ENCODE measurements around the gene MAD2L2.
A peak's percentile ranks its signal among the peaks of the same experiment; 100 is the strongest.

Gene MAD2L2

GRCh38 chr1:11647333-11647732 lies 33.6 kb downstream of the MAD2L2 start:
- Histone ChIP-seq H3K4me3 (ENCODE audit: low read depth, low read length, poor library complexity, severe bottlenecking) (no peak overlapping the region), H4K20me1 (ENCODE audit: insufficient read depth, low read length) (no peaks in the 10 kb centered on the region), H2AFZ (ENCODE audit: low read length) (no peak overlapping the region), H3K9me2 (ENCODE audit: low read depth, low read length) (no peaks in the 10 kb centered on the region), H3K27ac (ENCODE audit: low read depth, low read length, poor library complexity, severe bottlenecking) (no peak overlapping the region), H3K79me2 (ENCODE audit: insufficient read depth, low read length) (no peaks in the 10 kb centered on the region), H3K36me3 (ENCODE audit: insufficient read depth, low read length) (no peaks in the 10 kb centered on the region), H3K4me2 (ENCODE audit: low read length) (no peak overlapping the region), H3K9ac (ENCODE audit: low read length) (no peak overlapping the region), H3K27me3 (ENCODE audit: insufficient read depth, low read length) (no peaks in the 10 kb centered on the region), H3K4me1 (ENCODE audit: insufficient read depth, low read length, severe bottlenecking) (peaks cover 20% of the 10 kb centered on the region), H3K9me3 (ENCODE audit: low read length) (no peaks in the 10 kb centered on the region), H3F3A (ENCODE audit: insufficient read depth, low read length) (no peaks in the 10 kb centered on the region)
- TF ChIP-seq EZH2 (IDR thresholded peaks at IDR 0.05; ENCODE audit: borderline replicate concordance, low read length): no peak
- TF ChIP-seq, protein P1, sequence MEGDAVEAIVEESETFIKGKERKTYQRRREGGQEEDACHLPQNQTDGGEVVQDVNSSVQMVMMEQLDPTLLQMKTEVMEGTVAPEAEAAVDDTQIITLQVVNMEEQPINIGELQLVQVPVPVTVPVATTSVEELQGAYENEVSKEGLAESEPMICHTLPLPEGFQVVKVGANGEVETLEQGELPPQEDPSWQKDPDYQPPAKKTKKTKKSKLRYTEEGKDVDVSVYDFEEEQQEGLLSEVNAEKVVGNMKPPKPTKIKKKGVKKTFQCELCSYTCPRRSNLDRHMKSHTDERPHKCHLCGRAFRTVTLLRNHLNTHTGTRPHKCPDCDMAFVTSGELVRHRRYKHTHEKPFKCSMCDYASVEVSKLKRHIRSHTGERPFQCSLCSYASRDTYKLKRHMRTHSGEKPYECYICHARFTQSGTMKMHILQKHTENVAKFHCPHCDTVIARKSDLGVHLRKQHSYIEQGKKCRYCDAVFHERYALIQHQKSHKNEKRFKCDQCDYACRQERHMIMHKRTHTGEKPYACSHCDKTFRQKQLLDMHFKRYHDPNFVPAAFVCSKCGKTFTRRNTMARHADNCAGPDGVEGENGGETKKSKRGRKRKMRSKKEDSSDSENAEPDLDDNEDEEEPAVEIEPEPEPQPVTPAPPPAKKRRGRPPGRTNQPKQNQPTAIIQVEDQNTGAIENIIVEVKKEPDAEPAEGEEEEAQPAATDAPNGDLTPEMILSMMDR (IDR thresholded peaks at IDR 0.05; ENCODE audit: low read length): no peak

- no peaks in the 10 kb centered on the region for H3K27me3 ChIP-seq (ENCODE audit: insufficient read depth, low read length)
- H2AFZ ChIP-seq (ENCODE audit: low read length): no peak overlapping the region
Measured at GRCh38 chr1:11646317-11646716, 34.6 kb downstream of the MAD2L2 start.

DNA sequence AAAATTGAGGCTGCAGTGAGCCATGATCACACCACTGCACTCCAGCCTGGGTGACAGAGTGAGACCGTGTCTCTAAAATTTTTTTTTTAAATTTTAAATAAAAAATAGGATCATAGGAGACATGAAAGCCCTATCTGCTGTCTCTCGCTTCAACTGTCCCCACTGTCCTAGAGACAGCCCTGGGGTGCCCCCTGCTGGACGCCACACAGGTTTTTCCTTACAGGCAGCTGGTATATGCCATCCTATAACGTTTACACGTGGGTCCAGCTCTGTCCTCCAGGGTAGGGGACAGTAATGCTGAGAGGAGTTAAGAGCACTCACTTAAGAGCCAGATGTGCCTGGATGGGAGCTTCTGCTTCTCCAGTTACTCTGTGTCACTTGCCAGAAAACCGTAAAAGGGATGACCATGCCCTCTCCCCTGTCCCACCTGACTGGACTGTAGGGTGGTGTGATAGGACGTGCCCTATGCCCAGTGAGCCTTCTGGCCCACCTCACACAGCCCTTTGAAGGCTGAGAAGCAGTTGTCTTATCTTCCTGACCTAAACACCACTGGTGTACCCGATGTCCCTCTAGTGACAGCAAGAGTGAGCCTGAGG lies 35.2 kb downstream of the MAD2L2 start:
- no peak overlapping the region for H3K9ac ChIP-seq (ENCODE audit: low read length)
- no peaks in the 10 kb centered on the region for H3F3A ChIP-seq (ENCODE audit: insufficient read depth, low read length)
- H3K9me3 ChIP-seq (ENCODE audit: low read length): no peaks in the 10 kb centered on the region
- no peaks in the 10 kb centered on the region for H3K27me3 ChIP-seq (ENCODE audit: insufficient read depth, low read length)
- no peaks in the 10 kb centered on the region for H3K79me2 ChIP-seq (ENCODE audit: insufficient read depth, low read length)
- no peak overlapping the region for H3K4me3 ChIP-seq (ENCODE audit: low read depth, low read length, poor library complexity, severe bottlenecking)
- H4K20me1 ChIP-seq (ENCODE audit: insufficient read depth, low read length): no peaks in the 10 kb centered on the region
- H3K36me3 ChIP-seq (ENCODE audit: insufficient read depth, low read length): no peaks in the 10 kb centered on the region
- H3K4me2 ChIP-seq (ENCODE audit: low read length): no peak overlapping the region
- TF ChIP-seq, protein P1 (IDR thresholded peaks at IDR 0.05; ENCODE audit: low read length): peak; percentile 66
- TF ChIP-seq EZH2 (IDR thresholded peaks at IDR 0.05; ENCODE audit: borderline replicate concordance, low read length): no peak
- peaks cover 15% of the 10 kb centered on the region for H3K4me1 ChIP-seq (ENCODE audit: insufficient read depth, low read length, severe bottlenecking)
- no peak overlapping the region for H2AFZ ChIP-seq (ENCODE audit: low read length)
- H3K27ac ChIP-seq (ENCODE audit: low read depth, low read length, poor library complexity, severe bottlenecking): no peak overlapping the region
- H3K9me2 ChIP-seq (ENCODE audit: low read depth, low read length): no peaks in the 10 kb centered on the region

More at GRCh38 chr1:11646317-11646716, 34.6 kb downstream of the MAD2L2 start:
- H4K20me1 ChIP-seq (ENCODE audit: insufficient read depth, low read length): no peaks in the 10 kb centered on the region
- no peaks in the 10 kb centered on the region for H3K9me2 ChIP-seq (ENCODE audit: low read depth, low read length)
- H3K27ac ChIP-seq (ENCODE audit: low read depth, low read length, poor library complexity, severe bottlenecking): no peak overlapping the region
- no peak overlapping the region for H3K4me2 ChIP-seq (ENCODE audit: low read length)
- H3K79me2 ChIP-seq (ENCODE audit: insufficient read depth, low read length): no peaks in the 10 kb centered on the region
- H3K4me3 ChIP-seq (ENCODE audit: low read depth, low read length, poor library complexity, severe bottlenecking): no peak overlapping the region
- H3K36me3 ChIP-seq (ENCODE audit: insufficient read depth, low read length): no peaks in the 10 kb centered on the region
- H3K9ac ChIP-seq (ENCODE audit: low read length): no peak overlapping the region
- TF ChIP-seq EZH2 (IDR thresholded peaks at IDR 0.05; ENCODE audit: borderline replicate concordance, low read length): no peak
- TF ChIP-seq, protein P1 (IDR thresholded peaks at IDR 0.05; ENCODE audit: low read length): no peak
- no peaks in the 10 kb centered on the region for H3K9me3 ChIP-seq (ENCODE audit: low read length)
- H3K4me1 ChIP-seq (ENCODE audit: insufficient read depth, low read length, severe bottlenecking): peaks cover 20% of the 10 kb centered on the region
- H3F3A ChIP-seq (ENCODE audit: insufficient read depth, low read length): no peaks in the 10 kb centered on the region

All from OCI-LY1 (cell line).